ENCODE data around the gene C15orf62.

DNA sequence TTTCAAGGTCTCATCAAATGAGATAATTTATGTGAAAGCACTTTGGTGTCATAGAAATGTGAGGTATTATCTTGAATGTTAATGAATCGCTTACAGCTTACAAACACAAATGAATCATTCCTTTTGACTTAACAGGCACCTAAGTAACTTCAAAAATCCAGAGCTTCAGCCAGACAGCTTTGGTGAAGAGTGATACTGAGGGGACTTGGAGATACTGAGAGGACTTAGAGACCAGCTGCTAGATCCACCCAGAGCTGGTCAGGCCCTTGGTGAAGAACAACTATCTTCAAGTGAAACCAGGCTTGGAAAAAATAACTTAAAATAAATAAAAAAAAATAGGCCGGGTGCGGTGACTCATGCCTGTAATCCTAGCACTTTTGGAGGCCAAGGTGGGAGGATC, 20.9 kb downstream of the C15orf62 start:
- TF ChIP-seq, protein P1, sequence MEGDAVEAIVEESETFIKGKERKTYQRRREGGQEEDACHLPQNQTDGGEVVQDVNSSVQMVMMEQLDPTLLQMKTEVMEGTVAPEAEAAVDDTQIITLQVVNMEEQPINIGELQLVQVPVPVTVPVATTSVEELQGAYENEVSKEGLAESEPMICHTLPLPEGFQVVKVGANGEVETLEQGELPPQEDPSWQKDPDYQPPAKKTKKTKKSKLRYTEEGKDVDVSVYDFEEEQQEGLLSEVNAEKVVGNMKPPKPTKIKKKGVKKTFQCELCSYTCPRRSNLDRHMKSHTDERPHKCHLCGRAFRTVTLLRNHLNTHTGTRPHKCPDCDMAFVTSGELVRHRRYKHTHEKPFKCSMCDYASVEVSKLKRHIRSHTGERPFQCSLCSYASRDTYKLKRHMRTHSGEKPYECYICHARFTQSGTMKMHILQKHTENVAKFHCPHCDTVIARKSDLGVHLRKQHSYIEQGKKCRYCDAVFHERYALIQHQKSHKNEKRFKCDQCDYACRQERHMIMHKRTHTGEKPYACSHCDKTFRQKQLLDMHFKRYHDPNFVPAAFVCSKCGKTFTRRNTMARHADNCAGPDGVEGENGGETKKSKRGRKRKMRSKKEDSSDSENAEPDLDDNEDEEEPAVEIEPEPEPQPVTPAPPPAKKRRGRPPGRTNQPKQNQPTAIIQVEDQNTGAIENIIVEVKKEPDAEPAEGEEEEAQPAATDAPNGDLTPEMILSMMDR (IDR thresholded peaks at IDR 0.05) = no peak
- no peak for TF ChIP-seq POLR2A (IDR thresholded peaks at IDR 0.05)
